DMS 273 treated with DMSO at 0.1 percent for 48 hours (cell line): Measurements from ENCODE around the gene RABGGTB.
"Not testable (repeated sequence)": the region's sequence is repeated elsewhere in the genome, so short reads cannot be mapped to it uniquely, and the experiment has no call there.

Experiments used
- DNase-seq: peaks from one replicate; lab custom pipeline; 2025; lab: John Stamatoyannopoulos, UW

RABGGTB gene

GRCh38 chr1:75785983-75786853 lies at the start of gene RABGGTB:
Gene RABGGTB, plus strand, starts transcription at chr1:75786256. Its CDS starts 16 bp downstream, at chr1:75786272.
- DNase-seq = peak; percentile 85

- peak; percentile 22 for DNase-seq
These were observed 43.9 kb upstream of the RABGGTB start for GRCh38 chr1:75742047-75742625.

GRCh38 chr1:75745276-75745675 lies 40.8 kb upstream of the RABGGTB start:
- no peak for DNase-seq

GRCh38 chr1:75757210-75757609 lies 28.8 kb upstream of the RABGGTB start:
- not testable (repeated sequence) for DNase-seq

GRCh38 chr1:75758543-75758942 lies 27.5 kb upstream of the RABGGTB start:
- not testable (repeated sequence) for DNase-seq

GRCh38 chr1:75764057-75764655 lies 21.9 kb upstream of the RABGGTB start:
- DNase-seq = no peak

GRCh38 chr1:75765697-75766355 lies 20.2 kb upstream of the RABGGTB start:
- DNase-seq = no peak

- DNase-seq = no peak
These were observed 18.0 kb upstream of the RABGGTB start for GRCh38 chr1:75768016-75768415.

GRCh38 chr1:75770761-75771160 lies 15.3 kb upstream of the RABGGTB start:
- no peak for DNase-seq

- DNase-seq = no peak
These were observed 14.1 kb upstream of the RABGGTB start for GRCh38 chr1:75771978-75772377.

GRCh38 chr1:75777812-75778211 lies 8.2 kb upstream of the RABGGTB start:
- DNase-seq = not testable (repeated sequence)

GRCh38 chr1:75778694-75779093 lies 7.4 kb upstream of the RABGGTB start:
- not testable (repeated sequence) for DNase-seq

GRCh38 chr1:75780183-75780582 lies 5.9 kb upstream of the RABGGTB start:
- DNase-seq = not testable (repeated sequence)

GRCh38 chr1:75783920-75784319 lies 2.1 kb upstream of the RABGGTB start:
- not testable (repeated sequence) for DNase-seq

GRCh38 chr1:75785320-75785982 lies 605 bp upstream of the RABGGTB start:
- no peak for DNase-seq

GRCh38 chr1:75786901-75787493 lies 941 bp downstream of the RABGGTB start:
- no peak for DNase-seq

- no peak for DNase-seq
These were observed 1.5 kb downstream of the RABGGTB start for GRCh38 chr1:75787524-75787923.

GRCh38 chr1:75789988-75790387 lies 3.9 kb downstream of the RABGGTB start:
- DNase-seq = no peak

- DNase-seq = no peak
These were observed 5.0 kb downstream of the RABGGTB start for GRCh38 chr1:75791022-75791421.

GRCh38 chr1:75792091-75792490 lies 6.0 kb downstream of the RABGGTB start:
- no peak for DNase-seq

- no peak for DNase-seq
These were observed 8.3 kb downstream of the RABGGTB start for GRCh38 chr1:75794382-75794781.
